ENCODE results near the gene KRTAP22-2. TPM values are rescaled to one million over a fixed set of nuclear protein-coding genes. Genes with fewer than 3 reads are reported as not detected.

KRTAP22-2 gene
- total and polyA plus RNA-seq, 11 donors, result not detected

GRCh38 chr21:30612132-30612531 lies 21.9 kb upstream of the KRTAP22-2 start:
- intact Hi-C loops (cut with DNase I), result no loop called here
- Histone ChIP-seq H3K9me3 (peaks cover 0 to 13% (median 0%) of the 10 kb centered on the region in 12 donors), H3K27me3 (no peaks in the 10 kb centered on the region), H3K36me3 (no peaks in the 10 kb centered on the region), H3K4me1 (no peaks in the 10 kb centered on the region), H3K4me3 (no peak overlapping the region), H3K27ac (no peak overlapping the region)
- TF ChIP-seq POLR2A (IDR thresholded peaks at IDR 0.05), result no peak
- TF ChIP-seq, protein P1, sequence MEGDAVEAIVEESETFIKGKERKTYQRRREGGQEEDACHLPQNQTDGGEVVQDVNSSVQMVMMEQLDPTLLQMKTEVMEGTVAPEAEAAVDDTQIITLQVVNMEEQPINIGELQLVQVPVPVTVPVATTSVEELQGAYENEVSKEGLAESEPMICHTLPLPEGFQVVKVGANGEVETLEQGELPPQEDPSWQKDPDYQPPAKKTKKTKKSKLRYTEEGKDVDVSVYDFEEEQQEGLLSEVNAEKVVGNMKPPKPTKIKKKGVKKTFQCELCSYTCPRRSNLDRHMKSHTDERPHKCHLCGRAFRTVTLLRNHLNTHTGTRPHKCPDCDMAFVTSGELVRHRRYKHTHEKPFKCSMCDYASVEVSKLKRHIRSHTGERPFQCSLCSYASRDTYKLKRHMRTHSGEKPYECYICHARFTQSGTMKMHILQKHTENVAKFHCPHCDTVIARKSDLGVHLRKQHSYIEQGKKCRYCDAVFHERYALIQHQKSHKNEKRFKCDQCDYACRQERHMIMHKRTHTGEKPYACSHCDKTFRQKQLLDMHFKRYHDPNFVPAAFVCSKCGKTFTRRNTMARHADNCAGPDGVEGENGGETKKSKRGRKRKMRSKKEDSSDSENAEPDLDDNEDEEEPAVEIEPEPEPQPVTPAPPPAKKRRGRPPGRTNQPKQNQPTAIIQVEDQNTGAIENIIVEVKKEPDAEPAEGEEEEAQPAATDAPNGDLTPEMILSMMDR (IDR thresholded peaks at IDR 0.05), result no peak
- WGBS, 4 donors, result 81 to 85% (median 83%) methylated on average over 2 of the region's 2 CpGs
- ATAC-seq (no peak), DNase-seq (no peak)

GRCh38 chr21:30605968-30606367 lies 15.8 kb upstream of the KRTAP22-2 start:
- Histone ChIP-seq H3K9me3 (peaks cover 0 to 7% (median 0%) of the 10 kb centered on the region in 12 donors), H3K36me3 (no peaks in the 10 kb centered on the region), H3K4me3 (no peak overlapping the region), H3K27me3 (no peaks in the 10 kb centered on the region), H3K27ac (no peak overlapping the region), H3K4me1 (no peaks in the 10 kb centered on the region)
- TF ChIP-seq, protein P1 (IDR thresholded peaks at IDR 0.05), result no peak
- TF ChIP-seq POLR2A (IDR thresholded peaks at IDR 0.05), result no peak
- no peak for ATAC-seq
- 83 to 100% (median 88%) methylated on average over 2 of the region's 2 CpGs for WGBS, 4 donors
- DNase-seq, result no peak
- intact Hi-C loops (cut with DNase I), result no loop called here

- no peak for ATAC-seq
- H3K36me3 ChIP-seq, result no peaks in the 10 kb centered on the region
- intact Hi-C loops (cut with DNase I), result no loop called here
- no peaks in the 10 kb centered on the region for H3K27me3 ChIP-seq
- DNase-seq, result no peak
- no peak for TF ChIP-seq POLR2A (IDR thresholded peaks at IDR 0.05)
- TF ChIP-seq, protein P1 (IDR thresholded peaks at IDR 0.05), result no peak
- 41 to 100% (median 67%) methylated on average over 1 of the region's 1 CpG for WGBS, 4 donors
- H3K9me3 ChIP-seq, result peaks cover 0 to 5% (median 0%) of the 10 kb centered on the region in 12 donors
- no peaks in the 10 kb centered on the region for H3K4me1 ChIP-seq
- no peak within 1 kb of the TSS for H3K4me3 ChIP-seq
- no peak within 1 kb of the TSS for H3K27ac ChIP-seq
Measured at GRCh38 chr21:30600787-30601186, 10.6 kb upstream of the KRTAP22-2 start, which contains the start of gene KRTAP22-1. KRTAP22-1 (plus strand) TSS chr21:30601087.

GRCh38 chr21:30598802-30599201 lies 8.6 kb upstream of the KRTAP22-2 start, which contains the start of gene KRTAP6-2:
KRTAP6-2 (minus strand) TSS chr21:30598902; CDS start chr21:30598874, 28 bp downstream.
- peaks cover 0 to 5% (median 0%) of the 10 kb centered on the region in 12 donors for H3K9me3 ChIP-seq
- TF ChIP-seq, protein P1 (IDR thresholded peaks at IDR 0.05), result no peak
- TF ChIP-seq POLR2A (IDR thresholded peaks at IDR 0.05), result no peak
- intact Hi-C loops (cut with DNase I), result no loop called here
- H3K36me3 ChIP-seq, result no peaks in the 10 kb centered on the region
- H3K27me3 ChIP-seq, result no peaks in the 10 kb centered on the region
- WGBS, 4 donors, result 91 to 95% (median 93%) methylated on average over 6 of the region's 6 CpGs
- DNase-seq (no peak), ATAC-seq (no peak)
- H3K27ac ChIP-seq, result no peak within 1 kb of the TSS
- no peaks in the 10 kb centered on the region for H3K4me1 ChIP-seq
- H3K4me3 ChIP-seq, result no peak within 1 kb of the TSS

Data from heart left ventricle (tissue), 16 donors.